Activated naive CD8-positive, alpha-beta T cell treated with anti-CD3 and anti-CD28 coated beads, Interleukin-2, amount 10 ng/mL, durations not matched to agents 7 days and 5 days (primary cell): ENCODE measurements around the gene TIGAR. TPM values are rescaled to one million over a fixed set of nuclear protein-coding genes. Genes with fewer than 3 reads are reported as not detected.

Experiments
- ATAC-seq: fragments of 150-1000 bp; cut with Tn5 transposase; one replicate; pipeline ENCODE4 v1.10.0; 2021; ENCODE audit warnings: low read depth, moderate library complexity
- POLR2A ChIA-PET: fragments of 350-600 bp; sonication (Branson Sonifier 250); formaldehyde crosslinking; loops from one replicate; lab custom pipeline; 2021; ENCODE audit warnings: antibody characterized with exemption; lab: Charles Lee
- DNase-seq: peaks from one replicate; pipeline ENCODE4 v3.0.0; 2021
- H3K27ac Mint-ChIP-seq: one replicate; pipeline ENCODE4 v1.8.0; 2022; ENCODE audit warnings: mild to moderate bottlenecking, mixed read lengths
- H3K27me3 Mint-ChIP-seq: one replicate; pipeline ENCODE4 v1.8.0; 2022; ENCODE audit warnings: mild to moderate bottlenecking, moderate library complexity, mixed read lengths
- H3K36me3 Mint-ChIP-seq: one replicate; pipeline ENCODE4 v1.8.0; 2021; ENCODE audit warnings: mild to moderate bottlenecking, mixed read lengths
- H3K4me1 Mint-ChIP-seq: one replicate; pipeline ENCODE4 v1.8.0; 2021; ENCODE audit warnings: mixed read lengths
- H3K4me3 Mint-ChIP-seq: one replicate; pipeline ENCODE4 v1.8.0; 2022; ENCODE audit warnings: mild to moderate bottlenecking, moderate library complexity, mixed read lengths
- H3K9me3 Mint-ChIP-seq: one replicate; pipeline ENCODE4 v1.8.0; 2021; ENCODE audit warnings: mixed read lengths
- total RNA-seq, 2 experiments: library from RNA; stranded (reverse); gene quantifications; one replicate each; pipeline ENCODE4 v1.2.3, GENCODE V29; 2021

The TIGAR gene
- total RNA-seq, 2 experiments from 2014 or later = 9.7 to 11.4 TPM

GRCh38 chr12:4300883-4301282, 20.1 kb upstream of the TIGAR start:
- no peaks in the 10 kb centered on the region for H3K9me3 Mint-ChIP-seq
- DNase-seq = no peak
- peaks cover 45% of the 10 kb centered on the region for H3K36me3 Mint-ChIP-seq
- H3K27me3 Mint-ChIP-seq = no peaks in the 10 kb centered on the region
- H3K4me3 Mint-ChIP-seq = no peak overlapping the region
- POLR2A ChIA-PET = interaction anchor here (1.3 kb wide), 1 partner anchor 19 kb away, joined by 5 read pairs; no protein-coding TSS in a partner anchor
- H3K27ac Mint-ChIP-seq = no peak overlapping the region
- no peak for ATAC-seq
- peaks cover 16% of the 10 kb centered on the region for H3K4me1 Mint-ChIP-seq

- Mint-ChIP-seq H3K36me3 (peaks cover 37% of the 10 kb centered on the region), H3K4me3 (no peak overlapping the region), H3K27ac (no peak overlapping the region), H3K9me3 (no peaks in the 10 kb centered on the region), H3K4me1 (peaks cover 11% of the 10 kb centered on the region), H3K27me3 (no peaks in the 10 kb centered on the region)
- DNase-seq (no peak), ATAC-seq (no peak)
- POLR2A ChIA-PET = interaction anchor here (0.6 to 1.3 kb wide), 2 partner anchors 20 to 600 kb away, joined by 3 to 5 read pairs; no protein-coding TSS in a partner anchor
These were observed 19.0 kb upstream of the TIGAR start for GRCh38 chr12:4301932-4302501.

GRCh38 chr12:4302881-4303280, 18.1 kb upstream of the TIGAR start:
- POLR2A ChIA-PET = no interaction called here
- H3K36me3 Mint-ChIP-seq = peaks cover 38% of the 10 kb centered on the region

GRCh38 chr12:4303750-4304149, 17.3 kb upstream of the TIGAR start:
- H3K4me3 Mint-ChIP-seq = no peak overlapping the region
- POLR2A ChIA-PET = no interaction called here
- H3K27me3 Mint-ChIP-seq = no peaks in the 10 kb centered on the region
- peaks cover 10% of the 10 kb centered on the region for H3K4me1 Mint-ChIP-seq
- DNase-seq = no peak
- no peak for ATAC-seq
- peaks cover 37% of the 10 kb centered on the region for H3K36me3 Mint-ChIP-seq
- H3K27ac Mint-ChIP-seq = no peak overlapping the region
- no peaks in the 10 kb centered on the region for H3K9me3 Mint-ChIP-seq

More at GRCh38 chr12:4302881-4303280, 18.1 kb upstream of the TIGAR start:
- no peaks in the 10 kb centered on the region for H3K27me3 Mint-ChIP-seq
- ATAC-seq (no peak), DNase-seq (no peak)
- H3K27ac Mint-ChIP-seq = no peak overlapping the region
- no peaks in the 10 kb centered on the region for H3K9me3 Mint-ChIP-seq
- H3K4me1 Mint-ChIP-seq = peaks cover 10% of the 10 kb centered on the region
- no peak overlapping the region for H3K4me3 Mint-ChIP-seq

GRCh38 chr12:4307593-4308333, 13.2 kb upstream of the TIGAR start:
- H3K27me3 Mint-ChIP-seq = no peaks in the 10 kb centered on the region
- POLR2A ChIA-PET = no interaction called here
- DNase-seq (no peak), ATAC-seq (no peak)
- H3K9me3 Mint-ChIP-seq = no peaks in the 10 kb centered on the region
- peaks cover 27% of the 10 kb centered on the region for H3K36me3 Mint-ChIP-seq
- H3K27ac Mint-ChIP-seq = peak overlapping the region; percentile 32
- no peak overlapping the region for H3K4me3 Mint-ChIP-seq
- H3K4me1 Mint-ChIP-seq = peaks cover 9% of the 10 kb centered on the region

GRCh38 chr12:4308334-4308950, 12.6 kb upstream of the TIGAR start:
- Mint-ChIP-seq H3K27ac (no peak overlapping the region), H3K27me3 (no peaks in the 10 kb centered on the region), H3K36me3 (peaks cover 28% of the 10 kb centered on the region), H3K9me3 (no peaks in the 10 kb centered on the region), H3K4me3 (no peak overlapping the region), H3K4me1 (peaks cover 9% of the 10 kb centered on the region)
- DNase-seq (no peak), ATAC-seq (no peak)
- POLR2A ChIA-PET = no interaction called here

GRCh38 chr12:4311776-4312175, 9.2 kb upstream of the TIGAR start:
- Mint-ChIP-seq H3K4me3 (no peak overlapping the region), H3K9me3 (no peaks in the 10 kb centered on the region), H3K4me1 (peaks cover 8% of the 10 kb centered on the region), H3K36me3 (peaks cover 28% of the 10 kb centered on the region), H3K27me3 (no peaks in the 10 kb centered on the region), H3K27ac (no peak overlapping the region)
- POLR2A ChIA-PET = interaction anchor here (0.6 kb wide), 1 partner anchor 225 kb away, joined by 3 read pairs; no protein-coding TSS in a partner anchor
- DNase-seq (no peak), ATAC-seq (no peak)

GRCh38 chr12:4312251-4312650, 8.8 kb upstream of the TIGAR start:
- no peaks in the 10 kb centered on the region for H3K9me3 Mint-ChIP-seq
- H3K27ac Mint-ChIP-seq = no peak overlapping the region
- H3K4me1 Mint-ChIP-seq = peaks cover 6% of the 10 kb centered on the region
- DNase-seq = no peak
- no peaks in the 10 kb centered on the region for H3K27me3 Mint-ChIP-seq
- POLR2A ChIA-PET = interaction anchor here (0.6 kb wide), 1 partner anchor 224 kb away, joined by 3 read pairs; no protein-coding TSS in a partner anchor
- no peak for ATAC-seq
- H3K4me3 Mint-ChIP-seq = no peak overlapping the region
- peaks cover 24% of the 10 kb centered on the region for H3K36me3 Mint-ChIP-seq

- peak overlapping the region; percentile 92 for H3K27ac Mint-ChIP-seq
- POLR2A ChIA-PET = no interaction called here
- no peak for DNase-seq
- peak; percentile 27 for ATAC-seq
- peak overlapping the region; percentile 91 for H3K4me3 Mint-ChIP-seq
- peaks cover 33% of the 10 kb centered on the region for H3K4me1 Mint-ChIP-seq
- peaks cover 5% of the 10 kb centered on the region for H3K36me3 Mint-ChIP-seq
- no peaks in the 10 kb centered on the region for H3K27me3 Mint-ChIP-seq
- H3K9me3 Mint-ChIP-seq = no peaks in the 10 kb centered on the region
These were observed 538 bp upstream of the TIGAR start for GRCh38 chr12:4320497-4320852.

- H3K4me1 Mint-ChIP-seq = peaks cover 38% of the 10 kb centered on the region
These were observed 1.7 kb downstream of the TIGAR start for GRCh38 chr12:4322726-4323125.

GRCh38 chr12:4323396-4323795, 2.4 kb downstream of the TIGAR start:
- Mint-ChIP-seq H3K4me3 (peak overlapping the region; percentile 35), H3K27ac (no peak overlapping the region)

More at GRCh38 chr12:4322726-4323125, 1.7 kb downstream of the TIGAR start:
- DNase-seq = no peak
- ATAC-seq = no peak
- POLR2A ChIA-PET = interaction anchor here (0.6 kb wide), 1 partner anchor 439 kb away, joined by 3 read pairs; no protein-coding TSS in a partner anchor
- Mint-ChIP-seq H3K36me3 (peaks cover 6% of the 10 kb centered on the region), H3K4me3 (peak overlapping the region; percentile 44), H3K27me3 (no peaks in the 10 kb centered on the region), H3K9me3 (no peaks in the 10 kb centered on the region), H3K27ac (peak overlapping the region; percentile 20)

GRCh38 chr12:4324366-4324765, 3.4 kb downstream of the TIGAR start:
- peaks cover 41% of the 10 kb centered on the region for H3K4me1 Mint-ChIP-seq
- POLR2A ChIA-PET = interaction anchor here (0.7 kb wide), 1 partner anchor 9 kb away, joined by 4 read pairs; no protein-coding TSS in a partner anchor
- H3K27me3 Mint-ChIP-seq = no peaks in the 10 kb centered on the region
- H3K9me3 Mint-ChIP-seq = no peaks in the 10 kb centered on the region
- H3K4me3 Mint-ChIP-seq = no peak overlapping the region
- no peak for DNase-seq
- peaks cover 6% of the 10 kb centered on the region for H3K36me3 Mint-ChIP-seq
- H3K27ac Mint-ChIP-seq = no peak overlapping the region
- no peak for ATAC-seq

More at GRCh38 chr12:4323396-4323795, 2.4 kb downstream of the TIGAR start:
- no peaks in the 10 kb centered on the region for H3K27me3 Mint-ChIP-seq
- peaks cover 6% of the 10 kb centered on the region for H3K36me3 Mint-ChIP-seq
- H3K4me1 Mint-ChIP-seq = peaks cover 39% of the 10 kb centered on the region
- ATAC-seq = no peak
- POLR2A ChIA-PET = no interaction called here
- no peak for DNase-seq
- no peaks in the 10 kb centered on the region for H3K9me3 Mint-ChIP-seq

GRCh38 chr12:4325966-4326365, 5.0 kb downstream of the TIGAR start:
- ATAC-seq (no peak), DNase-seq (no peak)
- peaks cover 31% of the 10 kb centered on the region for H3K4me1 Mint-ChIP-seq
- POLR2A ChIA-PET = no interaction called here
- peaks cover 6% of the 10 kb centered on the region for H3K36me3 Mint-ChIP-seq
- H3K4me3 Mint-ChIP-seq = no peak overlapping the region
- H3K27me3 Mint-ChIP-seq = no peaks in the 10 kb centered on the region
- H3K27ac Mint-ChIP-seq = no peak overlapping the region
- no peaks in the 10 kb centered on the region for H3K9me3 Mint-ChIP-seq
